Heart right ventricle (tissue), 16 donors: ENCODE measurements around the gene KIDINS220. TPM values are rescaled to one million over a fixed set of nuclear protein-coding genes. Genes with fewer than 3 reads are reported as not detected.

ENCODE experiments used
- ATAC-seq, 8 donors: fragments of 200-7000 bp; cut with Tn5 transposase; one replicate each; pipeline ENCODE4 v1.9.1; 2020; ENCODE audit warnings: mild to moderate bottlenecking in 8 of 8, moderate library complexity in 8 of 8, moderate number of reproducible peaks in 1 of 8
- DNase-seq, 2 donors: peaks; one replicate each; pipeline ENCODE4 v3.0.0-alpha.2; 2020
- H3K27ac ChIP-seq, 10 donors: fragments of 200-600 bp; sonication (generic) in 2 of 10; one replicate each; pipeline versions ENCODE4 v1.5.0 to v1.8.0; 2020 to 2022; ENCODE audit warnings: mild to moderate bottlenecking in 3 of 10
- H3K27me3 ChIP-seq, 7 donors: fragments of 200-600 bp; one replicate each; pipeline ENCODE4 v1.8.0; 2021 to 2022; ENCODE audit warnings: mild to moderate bottlenecking in 2 of 7
- H3K36me3 ChIP-seq, 9 donors: fragments of 200-600 bp; sonication (generic) in 1 of 9; one replicate each; pipeline versions ENCODE4 v1.5.0 to v1.8.0; 2020 to 2022; ENCODE audit warnings: mild to moderate bottlenecking in 2 of 9
- H3K4me1 ChIP-seq, 9 donors: fragments of 200-600 bp; sonication (generic) in 1 of 9; one replicate each; pipeline versions ENCODE4 v1.5.0 to v1.8.0; 2020 to 2022; ENCODE audit warnings: mild to moderate bottlenecking in 4 of 9
- H3K4me3 ChIP-seq, 10 donors: fragments of 200-600 bp; sonication (generic) in 2 of 10; one replicate each; pipeline versions ENCODE4 v1.5.0 to v1.8.0; 2020 to 2022; ENCODE audit warnings: mild to moderate bottlenecking in 7 of 10, moderate library complexity in 2 of 10
- H3K9me3 ChIP-seq, 11 donors: fragments of 200-600 bp in 10 of 11; sonication (generic) in 2 of 11; one replicate each; pipeline versions ENCODE4 v1.5.0 to v1.8.0; 2013 to 2022; ENCODE audit warnings: mild to moderate bottlenecking in 2 of 11, control low read depth in 1 of 11, moderate library complexity in 1 of 11
- CTCF ChIP-seq, 9 donors: fragments of 200-600 bp; sonication (generic) in 2 of 9; IDR thresholded peaks; one replicate each; pipeline versions ENCODE4 v1.5.0 to v1.8.0; 2021 to 2022; ENCODE audit warnings: antibody characterized with exemption in 9 of 9, mild to moderate bottlenecking in 5 of 9, moderate library complexity in 1 of 9
- WGBS, 2 donors: extraction: QIAGEN DNeasy Blood & Tissue Kit; methylation state at CpG; one replicate each; pipeline ENCODE4 v1.1.7; 2013; ENCODE audit warnings: inconsistent platforms in 1 of 2; 5-methylcytosine and 5-hydroxymethylcytosine counted together
- intact Hi-C, 10 donors: fragments of 100-400 bp; cut with DNase I; formaldehyde crosslinking; loops; one replicate each; pipeline versions ENCODE4 v1.11.1 to v1.14.2; 2022
- long read RNA-seq, 3 donors: library from polyadenylated mRNA; unstranded; transcript quantifications; one replicate each; pipeline ENCODE4 v2.0.0, GENCODE V29; 2020 to 2021
- polyA plus RNA-seq, 2 donors: library from polyadenylated mRNA; stranded (reverse); fragments of 200-250 nt; gene quantifications; one replicate each; pipeline ENCODE4 v1.2.3, GENCODE V29; 2013
- total RNA-seq, 10 donors: library from RNA; stranded (reverse); fragmentation: NEBNext Ultra II Directional in 3 of 10; extraction: Animal tissue kit (Norgen Biotek cat#: 25700) in 3 of 10; gene quantifications; one replicate each; pipeline versions ENCODE4 v1.2.1 to v1.2.4, GENCODE V29; 2021 to 2023
- donor health status: Arrhythmogenic right ventricular cardiomyopathy.
- donor health status: ischemic (EF 13 %, LVEDD 7.1; RV severe dilation, severe dysfunction).
- donor health status: healthy with polysubstance abuse.
- donor health status: DM: no; HTN: yes; CAD: no.
- donor health status: DM: no; HTN: no; CAD: no.
- donor health status: ischemic (EF 25% LVEDD 6.9; RV normal size, moderate dysfunction).
- donor health status: ischemic (EF 25% LVEDD 5.7; RV mildly dilated, moderate dysfunction).
- donor health status: healthy.
- donor health status: DM: yes; HTN: yes; CAD: no.
- donor health status: Ischemic cardiomyopathy.
- donor health status: ischemic (EF 35%, LVEDD 5.7; RV mildly dilated, moderate dysfunction).
- donor health status: nonischemic (EF 11% LVEDD 7.7; RV severe dilation, severe dysfunction).
- donor health status: DM: yes; HTN: yes; CAD: no.
- donor health status: PGD.
- donor health status: ischemic (EF 29% LVEDD 5.4; RV normal size, mild dysfunction).
- donor health status: nonischemic (EF 23%, LVEDD 6.1; RV moderate dilation, normal function).

The KIDINS220 gene
- total RNA-seq = 100 to 1,000 TPM in 2 of 10 donors, 10 to 100 TPM in 8; 45.8 to 116 (median 76.2) TPM
- 10 to 100 TPM; 20.0 to 26.9 TPM for polyA plus RNA-seq
- long read RNA-seq, donor 1, full-length matches to known transcripts = 1 of 70 reads
- long read RNA-seq, donor 1, partial matches to known transcripts = 43 of 70 reads
- long read RNA-seq, donor 1, other reads (novel, unspliced or antisense) = 26 of 70 reads
- long read RNA-seq, donor 2, full-length matches to known transcripts = 1 of 73 reads
- long read RNA-seq, donor 2, partial matches to known transcripts = 36 of 73 reads
- long read RNA-seq, donor 2, other reads (novel, unspliced or antisense) = 36 of 73 reads
- long read RNA-seq, donor 3, full-length matches to known transcripts = 2 of 111 reads
- long read RNA-seq, donor 3, partial matches to known transcripts = 56 of 111 reads
- long read RNA-seq, donor 3, other reads (novel, unspliced or antisense) = 53 of 111 reads

GRCh38 chr2:8836971-8837794 is at the start of gene KIDINS220:
Gene KIDINS220, minus strand, starts transcription at chr2:8837613. Its CDS starts 10,520 bp downstream, at chr2:8827093.
- intact Hi-C loops = no loop called here
- 0 to 1% methylated on average over 67 of the region's 67 CpGs for WGBS, 2 donors
- DNase-seq (peak; percentile 84 to 88), ATAC-seq (peak; percentile 96 to 99 (median 98))
- Histone ChIP-seq H3K36me3 (no peaks in the 10 kb centered on the region), H3K27me3 (no peaks in the 10 kb centered on the region), H3K9me3 (no peaks in the 10 kb centered on the region), H3K4me3 (peak within 1 kb of the TSS; percentile 79 to 100 (median 95)), H3K4me1 (peaks cover 5 to 53% (median 35%) of the 10 kb centered on the region in 9 donors), H3K27ac (peak within 1 kb of the TSS; percentile 38 to 94 (median 87))
- no peak for TF ChIP-seq CTCF (IDR thresholded peaks at IDR 0.05)

GRCh38 chr2:8886876-8887275 is 49.5 kb upstream of the KIDINS220 start:
- Histone ChIP-seq H3K27ac (no peak overlapping the region), H3K4me1 (peaks cover 0 to 16% (median 4%) of the 10 kb centered on the region in 9 donors), H3K27me3 (no peaks in the 10 kb centered on the region), H3K36me3 (peaks cover 0 to 7% (median 0%) of the 10 kb centered on the region in 9 donors), H3K9me3 (no peaks in the 10 kb centered on the region), H3K4me3 (no peak overlapping the region)
- ATAC-seq = no peak
- WGBS, 2 donors = 88 to 90% methylated on average over 2 of the region's 2 CpGs
- intact Hi-C loops = no loop called here
- no peak for TF ChIP-seq CTCF (IDR thresholded peaks at IDR 0.05)
- DNase-seq = no peak

- 28 to 37% methylated on average over 1 of the region's 1 CpG for WGBS, 2 donors
- DNase-seq = no peak
- Histone ChIP-seq H3K4me1 (peaks cover 0 to 16% (median 4%) of the 10 kb centered on the region in 9 donors), H3K9me3 (no peaks in the 10 kb centered on the region), H3K27me3 (no peaks in the 10 kb centered on the region), H3K4me3 (no peak overlapping the region), H3K36me3 (peaks cover 0 to 10% (median 0%) of the 10 kb centered on the region in 9 donors), H3K27ac (peak overlapping the region in 5 of 10 donors; percentile 19 to 66 (median 35))
- no peak for ATAC-seq
- intact Hi-C loops = no loop called here
- TF ChIP-seq CTCF (IDR thresholded peaks at IDR 0.05) = no peak
Measured at GRCh38 chr2:8886202-8886518, 48.7 kb upstream of the KIDINS220 start.

- Histone ChIP-seq H3K4me1 (peaks cover 0 to 16% (median 4%) of the 10 kb centered on the region in 9 donors), H3K9me3 (no peaks in the 10 kb centered on the region), H3K36me3 (peaks cover 0 to 15% (median 0%) of the 10 kb centered on the region in 9 donors), H3K27ac (peak overlapping the region in 5 of 10 donors; percentile 19 to 66 (median 41)), H3K27me3 (no peaks in the 10 kb centered on the region), H3K4me3 (no peak overlapping the region)
- 72 to 80% methylated on average over 7 of the region's 7 CpGs for WGBS, 2 donors
- no peak for TF ChIP-seq CTCF (IDR thresholded peaks at IDR 0.05)
- intact Hi-C loops = no loop called here
- ATAC-seq (peak; percentile 55 to 95 (median 91)), DNase-seq (peak in 1 of 2 donors; percentile 20)
Measured at GRCh38 chr2:8885449-8886201, 48.2 kb upstream of the KIDINS220 start.
